ENCODE measurements around the gene DNAJC28.
"Not testable (repeated sequence)": the region's sequence is repeated elsewhere in the genome, so short reads cannot be mapped to it uniquely, and the experiment has no call there.

DNAJC28 gene

GRCh38 chr21:33477066-33477465 is 14.4 kb downstream of the DNAJC28 start:
- no peak for DNase-seq (ENCODE audit: low read depth)
- no peak overlapping the region for H3K4me3 ChIP-seq (ENCODE audit: control insufficient read depth, low read depth, low read length)
- no peak for TF ChIP-seq CTCF (conservative IDR thresholded peaks at IDR 0.05; ENCODE audit: control insufficient read depth, insufficient read depth, low read depth, low read length)

GRCh38 chr21:33473344-33473743 is 18.2 kb downstream of the DNAJC28 start:
- no peak overlapping the region for H3K4me3 ChIP-seq (ENCODE audit: control insufficient read depth, low read depth, low read length)
- DNase-seq (ENCODE audit: low read depth) = no peak
- TF ChIP-seq CTCF (conservative IDR thresholded peaks at IDR 0.05; ENCODE audit: control insufficient read depth, insufficient read depth, low read depth, low read length) = no peak

GRCh38 chr21:33470701-33471100 is 20.8 kb downstream of the DNAJC28 start:
- H3K4me3 ChIP-seq (ENCODE audit: control insufficient read depth, low read depth, low read length) = no peak overlapping the region
- no peak for DNase-seq (ENCODE audit: low read depth)
- TF ChIP-seq CTCF (conservative IDR thresholded peaks at IDR 0.05; ENCODE audit: control insufficient read depth, insufficient read depth, low read depth, low read length) = no peak

- H3K4me3 ChIP-seq (ENCODE audit: control insufficient read depth, low read depth, low read length); DNase-seq (ENCODE audit: low read depth): not testable (repeated sequence)
Observed at GRCh38 chr21:33469183-33469582, 22.3 kb downstream of the DNAJC28 start.

- no peak for TF ChIP-seq CTCF (conservative IDR thresholded peaks at IDR 0.05; ENCODE audit: control insufficient read depth, insufficient read depth, low read depth, low read length)
- DNase-seq (ENCODE audit: low read depth) = no peak
- H3K4me3 ChIP-seq (ENCODE audit: control insufficient read depth, low read depth, low read length) = no peak overlapping the region
Observed at GRCh38 chr21:33461538-33462250, 29.8 kb downstream of the DNAJC28 start.

- no peak for DNase-seq (ENCODE audit: low read depth)
- no peak overlapping the region for H3K4me3 ChIP-seq (ENCODE audit: control insufficient read depth, low read depth, low read length)
- TF ChIP-seq CTCF (conservative IDR thresholded peaks at IDR 0.05; ENCODE audit: control insufficient read depth, insufficient read depth, low read depth, low read length) = no peak
Observed at GRCh38 chr21:33458861-33459260, 32.7 kb downstream of the DNAJC28 start.

- H3K4me3 ChIP-seq (ENCODE audit: control insufficient read depth, low read depth, low read length) = no peak overlapping the region
- DNase-seq (ENCODE audit: low read depth) = no peak
- no peak for TF ChIP-seq CTCF (conservative IDR thresholded peaks at IDR 0.05; ENCODE audit: control insufficient read depth, insufficient read depth, low read depth, low read length)
Observed at GRCh38 chr21:33455686-33456446, 35.6 kb downstream of the DNAJC28 start.
